H9 (cell line): Measurements from ENCODE around the gene CEP68. TPM values are rescaled to one million over a fixed set of nuclear protein-coding genes. Genes with fewer than 3 reads are reported as not detected.

ENCODE experiments used
- DNase-seq: peaks from one replicate; pipeline ENCODE4 v3.0.0-alpha.2; 2017
- H2AFZ ChIP-seq: one replicate; pipeline ENCODE4 v1.6.1; 2013; ENCODE audit warnings: mild to moderate bottlenecking, low read length, control low read depth, moderate library complexity
- H2AK5ac ChIP-seq: 2 replicates; pipeline ENCODE4 v1.6.1; 2013; ENCODE audit warnings: low read length, control low read depth, mixed read lengths; ENCODE audit not compliant: insufficient read length
- H2BK120ac ChIP-seq: one replicate; pipeline ENCODE4 v1.6.1; 2013; ENCODE audit warnings: low read depth, mild to moderate bottlenecking, low read length, control low read depth, inconsistent platforms; ENCODE audit not compliant: poor library complexity, severe bottlenecking
- H2BK12ac ChIP-seq: 2 replicates; pipeline ENCODE4 v1.6.1; 2013; ENCODE audit warnings: low read length, control low read depth, mixed read lengths, low read depth; ENCODE audit not compliant: insufficient read length
- H2BK15ac ChIP-seq: 2 replicates; pipeline ENCODE4 v1.6.1; 2013; ENCODE audit warnings: low read depth, low read length, control low read depth
- H2BK20ac ChIP-seq: one replicate; pipeline ENCODE4 v1.6.1; 2013; ENCODE audit warnings: low read depth, mild to moderate bottlenecking, low read length, control low read depth, inconsistent platforms; ENCODE audit not compliant: poor library complexity, severe bottlenecking
- H2BK5ac ChIP-seq: 2 replicates; pipeline ENCODE4 v1.6.1; 2013; ENCODE audit warnings: low read length, control low read depth, mixed read lengths; ENCODE audit not compliant: insufficient read length
- H3K14ac ChIP-seq: 2 replicates; pipeline ENCODE4 v1.6.1; 2013; ENCODE audit warnings: low read length, control low read depth; ENCODE audit not compliant: insufficient read depth
- H3K18ac ChIP-seq: 2 replicates; pipeline ENCODE4 v1.6.1; 2013; ENCODE audit warnings: low read depth, mild to moderate bottlenecking, mixed read lengths, low read length, control low read depth; ENCODE audit not compliant: insufficient read length
- H3K23ac ChIP-seq: 2 replicates; pipeline ENCODE4 v1.6.1; 2013; ENCODE audit warnings: low read length, control low read depth, mixed read lengths, low read depth; ENCODE audit not compliant: insufficient read length
- H3K23me2 ChIP-seq: 2 replicates; pipeline ENCODE4 v1.6.1; 2013; ENCODE audit warnings: low read depth, mild to moderate bottlenecking, mixed read lengths, low read length, control low read depth; ENCODE audit not compliant: insufficient read length, poor library complexity, severe bottlenecking
- H3K27ac ChIP-seq: 2 replicates; pipeline ENCODE4 v1.5.1; 2013; ENCODE audit warnings: low read length, control low read depth, mixed read lengths, low read depth; ENCODE audit not compliant: insufficient read length
- H3K27me3 ChIP-seq: 2 replicates; pipeline ENCODE4 v1.6.1; 2013; ENCODE audit warnings: low read length, control low read depth, inconsistent platforms; ENCODE audit not compliant: insufficient read depth
- H3K4ac ChIP-seq: 2 replicates; pipeline ENCODE4 v1.6.1; 2013; ENCODE audit warnings: low read depth, mild to moderate bottlenecking, control low read depth, inconsistent platforms, low read length, moderate library complexity
- H3K4me1 ChIP-seq: 2 replicates; pipeline ENCODE4 v1.6.1; 2013; ENCODE audit warnings: low read length, control low read depth, inconsistent platforms; ENCODE audit not compliant: insufficient read depth
- H3K4me2 ChIP-seq: 2 replicates; pipeline ENCODE4 v1.6.1; 2013; ENCODE audit warnings: low read length, control low read depth, mixed read lengths; ENCODE audit not compliant: insufficient read length, insufficient read depth
- H3K56ac ChIP-seq: 2 replicates; pipeline ENCODE4 v1.6.1; 2013; ENCODE audit warnings: low read depth, mild to moderate bottlenecking, mixed read lengths, low read length, control low read depth; ENCODE audit not compliant: insufficient read length
- H3K79me1 ChIP-seq: 2 replicates; pipeline ENCODE4 v1.6.1; 2013; ENCODE audit warnings: low read depth, mild to moderate bottlenecking, moderate library complexity, low read length, control low read depth, inconsistent platforms; ENCODE audit not compliant: insufficient read depth, poor library complexity, severe bottlenecking
- H3K79me2 ChIP-seq: 2 replicates; pipeline ENCODE4 v1.6.1; 2013; ENCODE audit warnings: low read length, control low read depth, inconsistent platforms; ENCODE audit not compliant: insufficient read depth
- H3K9ac ChIP-seq: 2 replicates; pipeline ENCODE4 v1.6.1; 2013; ENCODE audit warnings: low read length, control low read depth, mixed read lengths; ENCODE audit not compliant: insufficient read length; ENCODE audit errors: extremely low read depth
- H3K9me3 ChIP-seq: one replicate; pipeline ENCODE4 v1.6.1; 2013; ENCODE audit warnings: low read depth, low read length, inconsistent platforms; ENCODE audit not compliant: control insufficient read depth
- H3T11ph ChIP-seq: one replicate; pipeline ENCODE4 v1.6.1; 2013; ENCODE audit warnings: mild to moderate bottlenecking, low read length, control low read depth, inconsistent platforms
- H4K20me1 ChIP-seq: one replicate; pipeline ENCODE4 v1.6.1; 2013; ENCODE audit not compliant: control insufficient read depth, insufficient read length, insufficient read depth
- H4K5ac ChIP-seq: 2 replicates; pipeline ENCODE4 v1.6.1; 2013; ENCODE audit warnings: low read depth, mild to moderate bottlenecking, mixed read lengths, low read length, control low read depth; ENCODE audit not compliant: insufficient read length
- H4K8ac ChIP-seq: replicated peaks from 2 replicates; pipeline ENCODE4 v1.6.1; 2013; ENCODE audit warnings: low read length, control low read depth, mixed read lengths, low read depth; ENCODE audit not compliant: insufficient read length
- H4K91ac ChIP-seq: 2 replicates; pipeline ENCODE4 v1.6.1; 2013; ENCODE audit warnings: low read depth, mild to moderate bottlenecking, moderate library complexity, mixed read lengths, low read length, control low read depth; ENCODE audit not compliant: insufficient read length
- H3K27ac Mint-ChIP-seq, 3 experiments: 2 replicates in 2 of 3; 3 replicates in 1 of 3; pipeline ENCODE4 v1.8.0; 2020 to 2021; ENCODE audit warnings: mixed read lengths in 3 of 3, mild to moderate bottlenecking in 1 of 3, moderate library complexity in 1 of 3
- H3K27me3 Mint-ChIP-seq: 2 replicates; pipeline ENCODE4 v1.8.0; 2021; ENCODE audit warnings: low read depth, mild to moderate bottlenecking, moderate library complexity, mixed read lengths
- H3K36me3 Mint-ChIP-seq, 3 experiments: 2 replicates in 2 of 3; 3 replicates in 1 of 3; pipeline ENCODE4 v1.8.0; 2020 to 2021; ENCODE audit warnings: low read depth in 3 of 3, mixed read lengths in 3 of 3; ENCODE audit not compliant: insufficient read depth in 1 of 3
- H3K4me1 Mint-ChIP-seq, 2 experiments: 2 replicates each; pipeline ENCODE4 v1.8.0; 2020; ENCODE audit warnings: mixed read lengths in 2 of 2
- H3K4me3 Mint-ChIP-seq, 2 experiments: 2 replicates in 1 of 2; 3 replicates in 1 of 2; pipeline ENCODE4 v1.8.0; 2020 to 2021; ENCODE audit warnings: mild to moderate bottlenecking in 2 of 2, mixed read lengths in 2 of 2, moderate library complexity in 1 of 2
- H3K9me3 Mint-ChIP-seq, 2 experiments: 2 replicates in 1 of 2; 3 replicates in 1 of 2; pipeline ENCODE4 v1.8.0; 2020; ENCODE audit warnings: mild to moderate bottlenecking in 2 of 2, mixed read lengths in 2 of 2, moderate library complexity in 1 of 2
- CTCF ChIP-seq: fragments of 200-600 bp; sonication (generic); conservative IDR thresholded peaks from 3 replicates; pipeline ENCODE4 v1.8.0; 2021; ENCODE audit warnings: antibody characterized with exemption, mild to moderate bottlenecking
- WGBS: extraction: QIAGEN DNeasy Blood & Tissue Kit; methylation state at CpG from one replicate; pipeline ENCODE4 v1.1.7; 2013; ENCODE audit warnings: missing lambda C conversion rate, low lambda C conversion rate, mixed read lengths; ENCODE audit not compliant: insufficient read length; ENCODE audit errors: extremely low coverage; 5-methylcytosine and 5-hydroxymethylcytosine counted together
- total RNA-seq: library from RNA; stranded (reverse); gene quantifications from 2 replicates; pipeline ENCODE4 v1.2.1, GENCODE V29; 2021

Gene CEP68
- total RNA-seq, 1 experiment from 2014 or later: 20.2 TPM

DNA sequence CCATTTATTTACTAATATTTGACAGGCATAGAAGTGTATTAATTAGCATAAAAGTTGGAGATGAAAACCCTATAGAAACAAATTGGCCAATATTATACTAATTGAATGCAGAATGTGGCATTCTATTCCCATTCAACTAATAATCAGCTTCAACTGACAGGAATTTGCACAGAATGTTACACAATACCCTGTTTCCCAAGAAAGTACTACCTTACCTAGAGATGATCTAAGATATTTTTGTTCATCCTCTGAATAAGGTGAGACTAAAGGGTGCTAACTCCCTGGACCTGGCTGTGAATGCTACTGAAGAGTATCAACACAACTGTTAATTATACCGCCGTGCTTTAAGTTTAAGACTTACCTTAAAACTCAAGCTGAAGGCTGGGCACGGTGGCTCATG, 28.9 kb downstream of the CEP68 start:
- WGBS: no CpG with 5 or more reads among the region's 3 CpGs
- Histone ChIP-seq H3K18ac (no peak overlapping the region), H2BK15ac (no peak overlapping the region), H2AK5ac (no peak overlapping the region), H4K20me1 (no peaks in the 10 kb centered on the region), H2BK5ac (no peak overlapping the region), H3K4ac (no peak overlapping the region), H3K4me1 (no peaks in the 10 kb centered on the region), H3K79me1 (no peaks in the 10 kb centered on the region), H3T11ph (no peak overlapping the region), H3K9me3 (no peaks in the 10 kb centered on the region), H3K23me2 (no peaks in the 10 kb centered on the region), H3K79me2 (peaks cover 2% of the 10 kb centered on the region; the same call in 1 of the 2 replicates), H4K5ac (no peak overlapping the region), H3K4me2 (no peak overlapping the region), H2BK20ac (no peak overlapping the region), H3K14ac (no peak overlapping the region), H3K23ac (no peak overlapping the region), H2BK120ac (no peak overlapping the region), H2BK12ac (no peak overlapping the region), H3K27ac (no peak overlapping the region), H3K9ac (no peak overlapping the region), H2AFZ (no peak overlapping the region), H3K27me3 (no peaks in the 10 kb centered on the region), H4K91ac (no peak overlapping the region), H3K56ac (no peak overlapping the region), H4K8ac (no peak overlapping the region)
- Mint-ChIP-seq H3K27me3 (no peaks in the 10 kb centered on the region), H3K9me3 (no peaks in the 10 kb centered on the region), H3K4me3 (no peak overlapping the region), H3K4me1 (no peaks in the 10 kb centered on the region), H3K36me3 (peaks cover 9 to 67% (median 51%) of the 10 kb centered on the region in 3 experiments; a peak in 6 of 7 replicates), H3K27ac (no peak overlapping the region; a peak in 1 of 7 replicates)
- DNase-seq: no peak
- no peak for TF ChIP-seq CTCF
